HG02610 (cell line): ENCODE measurements around the gene FAM200B.

Experiments used
- ATAC-seq: cut with Tn5 transposase; IDR thresholded peaks from one replicate; pipeline ENCODE4 v1.9.1; 2021; ENCODE audit warnings: mild to moderate bottlenecking, moderate library complexity; ENCODE audit not compliant: unreplicated experiment

The FAM200B gene

GRCh38 chr4:15681372-15682241 is at the start of gene FAM200B:
TSS of gene FAM200B (plus strand) at chr4:15681827. CDS start at chr4:15686978, 5,151 bp downstream.
- peak; percentile 88 for ATAC-seq

- no peak for ATAC-seq
Measured at GRCh38 chr4:15636818-15637217, 44.8 kb upstream of the FAM200B start.

- ATAC-seq: no peak
Measured at GRCh38 chr4:15638418-15638817, 43.2 kb upstream of the FAM200B start.

DNA sequence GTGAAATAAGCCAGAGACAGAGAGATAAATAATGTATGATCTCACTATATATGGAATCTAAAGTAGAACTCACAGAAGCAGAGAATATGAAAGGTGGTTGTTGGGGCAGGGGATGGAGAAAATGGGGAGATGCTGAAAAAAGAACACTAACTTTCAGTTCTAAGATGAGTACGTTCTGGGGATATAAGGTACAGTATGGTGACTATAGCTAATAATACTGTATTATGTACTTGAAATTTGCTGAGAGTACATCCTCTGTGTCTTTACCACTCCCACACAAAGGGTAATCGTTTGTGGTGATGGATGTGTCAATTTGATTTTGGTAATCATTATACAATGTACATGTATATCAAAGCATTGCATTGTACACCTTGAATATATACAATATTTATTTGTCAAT is 33.0 kb upstream of the FAM200B start:
- peak; percentile 59 for ATAC-seq

DNA sequence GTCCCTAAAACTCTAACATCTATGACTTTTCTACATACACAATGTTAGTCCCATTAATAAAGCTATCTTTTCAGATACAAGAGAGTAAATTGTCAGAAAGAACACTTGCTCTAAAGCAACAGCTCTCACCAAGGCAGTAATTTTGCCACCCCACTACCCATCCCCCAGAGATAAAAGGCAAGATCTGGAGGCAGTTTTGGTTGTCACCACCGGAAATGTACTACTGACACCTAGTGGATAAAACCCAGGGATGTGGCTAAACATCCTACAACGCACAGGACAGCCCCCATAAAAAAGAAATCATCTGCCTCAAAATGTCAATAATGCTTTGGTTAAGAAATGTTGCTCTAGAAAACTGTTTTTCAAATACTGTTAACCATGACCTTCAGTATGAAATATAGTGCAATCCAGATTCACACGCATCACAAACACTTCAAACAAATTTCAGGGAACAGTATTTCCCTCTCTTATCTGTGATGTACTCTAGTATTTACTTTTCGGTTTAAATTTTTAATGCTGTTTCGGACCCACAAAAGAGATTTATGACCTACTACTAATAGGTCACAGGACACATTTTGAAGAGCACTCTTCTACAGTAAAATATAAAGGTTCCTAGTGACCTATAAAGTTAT is 31.6 kb upstream of the FAM200B start:
- ATAC-seq: peak; percentile 39

DNA sequence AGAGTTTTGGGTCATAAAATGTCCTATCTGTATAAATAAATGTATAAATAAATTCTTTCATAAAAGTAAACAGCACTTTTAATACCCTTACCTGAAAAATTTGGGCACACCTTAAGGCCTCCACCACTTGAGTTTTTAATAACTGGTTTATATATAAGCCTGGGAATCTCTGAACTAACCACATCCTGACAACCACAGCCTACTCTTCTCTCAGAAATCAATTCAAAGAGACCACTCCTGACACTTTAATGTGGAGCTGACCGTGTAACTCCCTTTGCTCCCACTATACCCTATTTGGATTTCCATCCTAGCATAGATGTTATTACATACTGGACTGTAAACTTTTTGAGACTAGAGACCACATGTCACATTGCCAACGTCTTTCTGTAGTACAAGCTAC is 30.0 kb upstream of the FAM200B start:
- ATAC-seq: no peak

DNA sequence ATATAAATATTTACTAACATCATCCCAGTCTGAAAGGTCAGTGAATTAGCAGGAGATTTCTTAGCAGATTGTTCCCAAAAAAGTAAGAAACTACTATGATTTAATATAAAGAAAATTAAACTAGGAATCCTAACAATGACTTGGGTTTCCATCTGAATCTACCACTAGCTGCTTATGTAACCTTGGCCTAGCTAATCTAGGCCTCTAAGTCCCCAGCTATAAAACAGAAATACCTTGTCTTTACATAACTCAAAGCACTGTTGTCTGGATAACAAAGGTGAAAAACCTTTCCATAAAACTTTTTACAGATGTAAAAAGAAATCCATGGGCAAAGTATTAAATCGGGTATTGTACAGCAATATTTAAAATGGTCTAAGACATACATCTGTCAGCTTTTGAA is 29.4 kb upstream of the FAM200B start:
- ATAC-seq: no peak

DNA sequence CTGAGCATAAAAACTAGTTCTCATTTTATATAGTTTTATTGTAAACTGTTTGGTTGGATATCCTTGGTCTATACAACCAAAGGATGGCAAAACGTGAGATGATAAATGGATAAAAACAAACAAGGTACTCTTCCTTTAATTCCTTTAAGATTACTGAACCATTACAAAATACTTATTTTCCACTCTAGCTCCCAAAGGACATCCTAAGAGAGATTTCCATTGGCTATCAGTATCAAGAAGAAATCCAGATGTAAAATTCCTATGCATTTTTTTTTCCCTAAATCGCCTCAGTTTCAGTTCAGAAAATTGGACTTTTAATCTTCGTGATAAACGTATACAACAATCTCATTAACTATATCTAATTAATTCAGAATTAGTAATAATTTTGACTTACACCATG is 28.8 kb upstream of the FAM200B start:
- no peak for ATAC-seq

GRCh38 chr4:15653420-15653819 is 28.2 kb upstream of the FAM200B start:
- no peak for ATAC-seq

GRCh38 chr4:15653864-15654592 is 27.6 kb upstream of the FAM200B start:
- ATAC-seq: peak; percentile 19

GRCh38 chr4:15654593-15655222 is 26.9 kb upstream of the FAM200B start:
- peak; percentile 51 for ATAC-seq

- peak; percentile 63 for ATAC-seq
Measured at GRCh38 chr4:15655223-15656037, 26.2 kb upstream of the FAM200B start, which contains the start of gene FBXL5. TSS of gene FBXL5 (minus strand) at chr4:15655357. CDS start at chr4:15655287, 70 bp downstream.

- no peak for ATAC-seq
Measured at GRCh38 chr4:15656038-15656470, 25.6 kb upstream of the FAM200B start.

DNA sequence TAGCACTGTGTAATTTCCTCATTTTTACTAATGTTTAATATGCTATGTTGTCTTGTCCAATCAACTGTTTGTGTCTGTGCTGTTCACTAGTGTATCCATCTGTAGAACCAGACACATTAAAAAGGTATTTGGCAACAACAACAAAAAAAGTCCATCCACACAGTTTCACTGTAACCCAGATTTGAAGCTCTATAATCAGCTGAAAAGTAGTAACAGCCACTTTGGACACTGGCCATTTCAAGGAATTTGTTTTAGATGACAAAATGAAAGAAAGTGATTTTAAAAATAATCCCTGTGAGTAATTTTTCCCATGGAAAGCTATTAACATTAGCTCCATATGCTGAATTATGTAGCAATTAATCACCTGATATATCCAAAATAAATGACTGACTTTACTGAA is 24.3 kb upstream of the FAM200B start:
- no peak for ATAC-seq

DNA sequence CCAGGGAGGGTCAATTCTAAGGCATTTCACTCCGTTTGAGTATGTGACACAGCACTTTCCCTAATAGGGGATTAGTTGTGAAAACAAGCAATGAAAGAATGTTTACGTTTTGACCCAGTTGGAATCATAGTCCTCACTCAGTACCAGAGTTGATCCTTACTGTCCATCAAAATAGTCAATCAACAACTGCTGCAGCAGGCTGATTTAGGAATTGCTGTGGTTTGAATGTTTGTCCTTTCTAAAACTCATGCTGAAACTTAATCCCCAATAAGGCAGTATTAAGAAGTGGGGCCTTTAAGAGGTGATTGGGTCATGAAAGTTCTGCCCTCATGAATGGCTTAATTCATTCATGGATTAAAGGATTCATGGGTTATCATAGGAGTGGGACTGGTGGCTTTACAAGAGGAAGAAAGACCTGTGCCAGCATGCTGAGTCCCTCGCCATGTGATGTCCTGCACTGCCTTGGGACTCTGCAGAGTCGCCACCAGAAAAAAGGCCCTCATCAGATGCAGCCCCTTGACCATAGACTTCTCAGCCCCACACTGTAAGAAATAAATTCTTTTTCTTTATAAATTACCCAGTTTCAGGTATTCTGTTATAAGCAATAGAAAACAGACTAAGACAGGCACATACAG is 23.4 kb upstream of the FAM200B start:
- no peak for ATAC-seq

DNA sequence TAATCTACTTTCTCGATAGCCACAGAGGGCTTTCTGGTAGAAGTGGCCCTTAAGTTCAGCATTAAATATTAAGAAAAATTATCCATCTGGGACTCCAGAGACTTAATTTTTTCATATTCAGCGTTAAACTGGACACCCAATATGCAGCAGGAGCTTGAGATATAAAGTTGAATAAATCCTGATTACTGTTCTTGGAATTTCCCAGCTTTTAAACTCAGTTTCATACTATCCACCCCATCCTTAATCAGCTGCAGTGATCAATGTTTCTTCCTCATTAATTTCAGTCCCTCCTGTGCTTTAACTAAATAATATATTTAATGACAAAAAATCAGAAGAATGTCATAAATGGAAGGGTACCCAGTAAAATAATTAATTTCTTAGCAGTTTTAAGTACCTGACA is 22.8 kb upstream of the FAM200B start:
- no peak for ATAC-seq

DNA sequence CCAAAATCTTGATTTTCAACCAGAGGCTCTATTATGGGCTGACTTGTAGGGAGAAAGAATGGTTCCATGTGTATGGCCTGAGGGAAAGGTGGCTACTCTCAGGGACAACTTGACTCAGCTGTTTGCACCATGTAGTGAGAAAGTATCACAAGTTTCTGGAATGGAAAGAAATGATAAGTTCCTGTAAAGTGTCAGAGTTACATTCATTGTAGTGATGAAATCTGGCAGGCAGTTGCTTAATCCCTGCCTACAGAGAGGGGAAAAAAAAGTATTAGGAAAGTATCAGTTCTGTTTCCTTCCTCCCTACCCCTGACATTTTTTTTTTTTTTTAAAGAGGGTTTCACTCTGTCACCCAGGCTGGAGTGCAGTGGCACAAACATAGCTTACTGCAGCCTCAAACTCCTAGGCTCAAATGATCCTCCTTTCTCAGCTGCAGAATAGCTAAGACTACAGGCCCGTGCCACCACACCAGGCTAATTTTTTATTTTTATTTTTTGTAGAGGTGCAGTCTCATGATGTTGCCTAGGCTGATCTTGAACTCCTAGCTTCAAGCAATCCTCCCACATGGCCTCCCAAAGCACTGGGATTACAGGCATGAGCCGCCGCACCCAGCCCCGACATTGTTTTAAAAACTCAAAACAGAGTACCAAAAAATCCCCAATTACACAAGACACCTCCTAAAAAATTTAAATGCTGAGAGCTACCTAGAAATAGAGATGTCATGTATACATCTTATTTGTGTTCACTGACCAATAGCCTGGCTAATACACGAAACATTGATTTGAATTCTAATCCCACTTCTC is 21.7 kb upstream of the FAM200B start:
- no peak for ATAC-seq

GRCh38 chr4:15665753-15666365 is 15.8 kb upstream of the FAM200B start:
- ATAC-seq: no peak
